ENCODE data around the gene CAMK1G. TPM values are rescaled to one million over a fixed set of nuclear protein-coding genes. Genes with fewer than 3 reads are reported as not detected.

Gene CAMK1G
- total RNA-seq (2021) (not detected in 2 replicates), Bru-seq, nascent RNA (not detected), BruChase-seq, experiment 1, labeled RNA remaining after a 2-hour chase (not detected), BruChase-seq, experiment 2, labeled RNA remaining after a 6-hour chase (percentile 6 among the genes with signal in this experiment)
- long read RNA-seq = 0 reads

- Histone ChIP-seq H3K9me3 (ENCODE audit: insufficient read depth, low read depth) (no peaks in the 10 kb centered on the region), H3K4me2 (no peak within 1 kb of the TSS), H2AFZ (no peak within 1 kb of the TSS), H3K36me3 (ENCODE audit: low read depth) (no peaks in the 10 kb centered on the region), H3K9me2 (ENCODE audit: insufficient read depth) (no peaks in the 10 kb centered on the region), H3K27ac (no peak within 1 kb of the TSS), H3F3A (ENCODE audit: insufficient read depth, low read depth) (peaks cover 11% of the 10 kb centered on the region; the same call in 1 of the 2 replicates), H3K27me3 (ENCODE audit: insufficient read depth, low read depth) (no peaks in the 10 kb centered on the region; the same call in 1 of the 2 replicates), H3K4me1 (replicated peaks; ENCODE audit: insufficient read depth) (peaks cover 13% of the 10 kb centered on the region), H3K4me3 (no peak within 1 kb of the TSS), H3K79me2 (ENCODE audit: low read depth) (no peaks in the 10 kb centered on the region), H4K20me1 (ENCODE audit: insufficient read depth) (no peaks in the 10 kb centered on the region)
- no peak for DNase-seq
- TF ChIP-seq, protein P1, sequence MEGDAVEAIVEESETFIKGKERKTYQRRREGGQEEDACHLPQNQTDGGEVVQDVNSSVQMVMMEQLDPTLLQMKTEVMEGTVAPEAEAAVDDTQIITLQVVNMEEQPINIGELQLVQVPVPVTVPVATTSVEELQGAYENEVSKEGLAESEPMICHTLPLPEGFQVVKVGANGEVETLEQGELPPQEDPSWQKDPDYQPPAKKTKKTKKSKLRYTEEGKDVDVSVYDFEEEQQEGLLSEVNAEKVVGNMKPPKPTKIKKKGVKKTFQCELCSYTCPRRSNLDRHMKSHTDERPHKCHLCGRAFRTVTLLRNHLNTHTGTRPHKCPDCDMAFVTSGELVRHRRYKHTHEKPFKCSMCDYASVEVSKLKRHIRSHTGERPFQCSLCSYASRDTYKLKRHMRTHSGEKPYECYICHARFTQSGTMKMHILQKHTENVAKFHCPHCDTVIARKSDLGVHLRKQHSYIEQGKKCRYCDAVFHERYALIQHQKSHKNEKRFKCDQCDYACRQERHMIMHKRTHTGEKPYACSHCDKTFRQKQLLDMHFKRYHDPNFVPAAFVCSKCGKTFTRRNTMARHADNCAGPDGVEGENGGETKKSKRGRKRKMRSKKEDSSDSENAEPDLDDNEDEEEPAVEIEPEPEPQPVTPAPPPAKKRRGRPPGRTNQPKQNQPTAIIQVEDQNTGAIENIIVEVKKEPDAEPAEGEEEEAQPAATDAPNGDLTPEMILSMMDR (conservative IDR thresholded peaks at IDR 0.05) = no peak
- TF ChIP-seq EZH2 (IDR thresholded peaks at IDR 0.05; ENCODE audit: low read depth) = no peak
- POLR2A ChIA-PET (ENCODE audit: unreplicated experiment) = no interaction called here
- BruUV-seq (replicated peaks) = no TSS peak
- CTCF ChIA-PET = no interaction called here
- intact Hi-C loops (cut with micrococcal nuclease; ENCODE audit: unreplicated experiment) = no loop called here
These were observed at the start of gene CAMK1G for GRCh38 chr1:209583408-209583807. Gene CAMK1G (plus strand): TSS chr1:209583714. CDS start chr1:209594984, 11,270 bp downstream.

DNA sequence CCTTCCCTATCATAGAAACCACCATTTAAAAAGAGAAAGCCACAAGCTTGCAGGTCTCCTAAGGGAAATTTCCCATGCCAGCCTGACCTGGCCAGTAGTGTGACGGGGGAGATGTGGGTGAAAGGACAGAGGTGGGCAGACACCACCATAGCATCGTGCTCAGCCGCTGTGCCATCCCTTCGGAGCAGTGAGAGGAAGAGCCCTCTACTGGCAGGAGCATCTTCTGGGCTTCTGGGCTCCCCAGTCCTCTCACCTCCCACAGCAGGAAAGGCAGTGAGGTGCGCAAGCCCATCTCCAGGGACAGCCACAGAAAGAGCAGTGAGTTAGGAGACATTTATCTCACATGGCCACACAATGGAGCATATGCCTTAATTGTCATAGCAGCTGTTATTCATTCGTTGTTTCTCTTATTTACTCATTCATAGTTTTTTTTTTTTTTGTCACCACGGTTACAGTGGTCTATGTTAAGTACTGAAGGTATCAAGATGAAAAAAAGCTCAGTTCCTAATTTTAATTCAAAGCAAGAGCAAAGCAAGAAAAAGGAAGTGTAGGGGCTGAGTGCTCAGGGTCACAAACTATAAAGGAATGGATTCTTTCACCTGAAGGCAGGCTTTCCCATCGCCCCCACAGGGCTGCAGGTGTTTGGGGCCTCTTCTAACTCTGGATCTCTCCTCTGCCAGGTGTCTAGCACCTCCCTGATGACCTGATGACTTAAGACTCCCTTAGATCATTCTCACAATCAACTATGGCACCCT lies 48.8 kb upstream of the CAMK1G start:
- ChIA-PET CTCF (no interaction called here), POLR2A (ENCODE audit: unreplicated experiment) (no interaction called here)

GRCh38 chr1:209536843-209537242 lies 46.7 kb upstream of the CAMK1G start:
- POLR2A ChIA-PET (ENCODE audit: unreplicated experiment) = interaction anchor here (0.6 kb wide), 1 partner anchor 269 kb away, joined by 3 read pairs; no protein-coding TSS in a partner anchor
- BruUV-seq (replicated peaks) = no TSS peak
- Histone ChIP-seq H3K4me1 (replicated peaks; ENCODE audit: insufficient read depth) (peaks cover 4% of the 10 kb centered on the region), H3K79me2 (ENCODE audit: low read depth) (no peaks in the 10 kb centered on the region), H3K27ac (no peak overlapping the region), H2AFZ (no peak overlapping the region), H3K27me3 (ENCODE audit: insufficient read depth, low read depth) (peaks cover 6% of the 10 kb centered on the region; the same call in 1 of the 2 replicates), H3K4me3 (no peak overlapping the region), H3F3A (ENCODE audit: insufficient read depth, low read depth) (peaks cover 3% of the 10 kb centered on the region; the same call in 1 of the 2 replicates), H3K9me2 (ENCODE audit: insufficient read depth) (no peaks in the 10 kb centered on the region), H4K20me1 (ENCODE audit: insufficient read depth) (no peaks in the 10 kb centered on the region), H3K9me3 (ENCODE audit: insufficient read depth, low read depth) (no peaks in the 10 kb centered on the region), H3K36me3 (ENCODE audit: low read depth) (no peaks in the 10 kb centered on the region), H3K4me2 (no peak overlapping the region)
- TF ChIP-seq, protein P1 (conservative IDR thresholded peaks at IDR 0.05) = no peak
- no peak for TF ChIP-seq EZH2 (IDR thresholded peaks at IDR 0.05; ENCODE audit: low read depth)
- intact Hi-C loops (cut with micrococcal nuclease; ENCODE audit: unreplicated experiment) = no loop called here
- no peak for DNase-seq
- CTCF ChIA-PET = no interaction called here

More for the DNA sequence above, 48.8 kb upstream of the CAMK1G start:
- Histone ChIP-seq H3K9me3 (ENCODE audit: insufficient read depth, low read depth) (no peaks in the 10 kb centered on the region), H3K4me2 (no peak overlapping the region), H3K4me3 (no peak overlapping the region), H2AFZ (no peak overlapping the region), H3K4me1 (replicated peaks; ENCODE audit: insufficient read depth) (no peaks in the 10 kb centered on the region), H3K27me3 (ENCODE audit: insufficient read depth, low read depth) (peaks cover 13% of the 10 kb centered on the region; the same call in 1 of the 2 replicates), H3K27ac (no peak overlapping the region), H3F3A (ENCODE audit: insufficient read depth, low read depth) (no peaks in the 10 kb centered on the region), H4K20me1 (ENCODE audit: insufficient read depth) (no peaks in the 10 kb centered on the region), H3K79me2 (ENCODE audit: low read depth) (no peaks in the 10 kb centered on the region), H3K9me2 (ENCODE audit: insufficient read depth) (no peaks in the 10 kb centered on the region), H3K36me3 (ENCODE audit: low read depth) (no peaks in the 10 kb centered on the region)
- DNase-seq = no peak
- TF ChIP-seq EZH2 (IDR thresholded peaks at IDR 0.05; ENCODE audit: low read depth) = no peak
- TF ChIP-seq, protein P1 (conservative IDR thresholded peaks at IDR 0.05) = no peak
- no TSS peak for BruUV-seq (replicated peaks)
- intact Hi-C loops (cut with micrococcal nuclease; ENCODE audit: unreplicated experiment) = no loop called here

Data from PC-9 (cell line).